Amygdala (tissue), 56 donors: ENCODE results near the gene SLC6A3.
"Not testable (repeated sequence)": the region's sequence is repeated elsewhere in the genome, so short reads cannot be mapped to it uniquely, and the experiment has no call there.

Experiments
- DNase-seq, 56 donors: peaks; one replicate each; lab custom pipeline; 2025; lab: John Stamatoyannopoulos, UW

Gene SLC6A3

GRCh38 chr5:1423901-1424603 lies 21.2 kb downstream of the SLC6A3 start:
- DNase-seq = no peak

- DNase-seq = not testable (repeated sequence)
Observed at GRCh38 chr5:1422522-1422921, 22.7 kb downstream of the SLC6A3 start.

GRCh38 chr5:1421521-1422341 lies 23.5 kb downstream of the SLC6A3 start:
- DNase-seq = no peak

- DNase-seq = no peak
Observed at GRCh38 chr5:1420211-1421195, 24.7 kb downstream of the SLC6A3 start.

GRCh38 chr5:1419476-1420210 lies 25.6 kb downstream of the SLC6A3 start:
- no peak for DNase-seq

- DNase-seq = no peak
Observed at GRCh38 chr5:1418921-1419280, 26.3 kb downstream of the SLC6A3 start.

- DNase-seq = no peak
Observed at GRCh38 chr5:1418238-1418920, 26.9 kb downstream of the SLC6A3 start.

GRCh38 chr5:1417586-1418225 lies 27.5 kb downstream of the SLC6A3 start:
- DNase-seq = no peak

- DNase-seq = no peak
Observed at GRCh38 chr5:1416856-1417469, 28.3 kb downstream of the SLC6A3 start.

GRCh38 chr5:1415626-1416360 lies 29.4 kb downstream of the SLC6A3 start:
- no peak for DNase-seq

- DNase-seq = no peak
Observed at GRCh38 chr5:1415059-1415425, 30.2 kb downstream of the SLC6A3 start.

- peak in 3 of 56 donors; percentile 11 to 62 (median 16) for DNase-seq
Observed at GRCh38 chr5:1414311-1415058, 30.8 kb downstream of the SLC6A3 start.

- DNase-seq = no peak
Observed at GRCh38 chr5:1413611-1414241, 31.5 kb downstream of the SLC6A3 start.

- DNase-seq = no peak
Observed at GRCh38 chr5:1413211-1413610, 32.0 kb downstream of the SLC6A3 start.

GRCh38 chr5:1412621-1413020 lies 32.6 kb downstream of the SLC6A3 start:
- no peak for DNase-seq

- no peak for DNase-seq
Observed at GRCh38 chr5:1412163-1412562, 33.1 kb downstream of the SLC6A3 start.

- no peak for DNase-seq
Observed at GRCh38 chr5:1411099-1411498, 34.1 kb downstream of the SLC6A3 start.
